NCI-H128 (cell line): ENCODE data around the gene FAAP20.

Experiments
- DNase-seq: peaks from one replicate; lab custom pipeline; 2025; ENCODE audit not compliant: unreplicated experiment; lab: John Stamatoyannopoulos, UW

FAAP20 gene, protein sequence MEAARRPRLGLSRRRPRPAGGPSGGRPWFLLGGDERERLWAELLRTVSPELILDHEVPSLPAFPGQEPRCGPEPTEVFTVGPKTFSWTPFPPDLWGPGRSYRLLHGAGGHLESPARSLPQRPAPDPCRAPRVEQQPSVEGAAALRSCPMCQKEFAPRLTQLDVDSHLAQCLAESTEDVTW

DNA sequence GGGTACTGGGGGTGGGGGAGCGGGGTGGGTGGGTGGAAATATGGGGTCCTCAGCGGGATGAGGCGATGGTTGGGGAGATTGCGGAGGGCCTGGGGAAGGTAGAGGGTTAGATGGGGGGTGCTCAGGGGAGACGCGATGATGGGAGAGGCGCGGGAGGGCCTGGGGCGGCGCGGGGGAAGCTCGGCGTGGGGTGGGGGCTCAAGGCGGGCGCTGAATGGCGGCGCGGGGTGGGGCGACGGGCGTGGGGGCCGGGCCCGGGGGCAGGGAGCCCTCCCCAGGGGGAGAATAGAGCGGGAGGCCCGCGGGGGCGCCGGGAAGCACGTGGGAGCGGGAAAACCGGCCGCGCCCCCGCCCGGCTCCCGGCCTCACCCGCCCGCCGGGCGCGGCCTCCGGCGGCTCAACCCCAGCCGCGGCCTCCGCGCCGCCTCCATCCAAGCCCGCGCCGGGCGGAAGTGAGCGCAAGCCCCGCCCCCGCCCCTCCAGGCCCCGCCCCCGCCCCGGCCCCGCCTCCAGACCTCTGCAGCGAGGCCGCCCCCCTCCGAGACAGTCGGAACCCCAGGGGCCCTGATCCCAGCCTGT lies at the start of gene FAAP20:
Gene FAAP20, minus strand, starts transcription at position 454 of the 579 bp plus-strand sequence. Its CDS starts 23 bp downstream, at position 431.
- DNase-seq, result no peak

DNA sequence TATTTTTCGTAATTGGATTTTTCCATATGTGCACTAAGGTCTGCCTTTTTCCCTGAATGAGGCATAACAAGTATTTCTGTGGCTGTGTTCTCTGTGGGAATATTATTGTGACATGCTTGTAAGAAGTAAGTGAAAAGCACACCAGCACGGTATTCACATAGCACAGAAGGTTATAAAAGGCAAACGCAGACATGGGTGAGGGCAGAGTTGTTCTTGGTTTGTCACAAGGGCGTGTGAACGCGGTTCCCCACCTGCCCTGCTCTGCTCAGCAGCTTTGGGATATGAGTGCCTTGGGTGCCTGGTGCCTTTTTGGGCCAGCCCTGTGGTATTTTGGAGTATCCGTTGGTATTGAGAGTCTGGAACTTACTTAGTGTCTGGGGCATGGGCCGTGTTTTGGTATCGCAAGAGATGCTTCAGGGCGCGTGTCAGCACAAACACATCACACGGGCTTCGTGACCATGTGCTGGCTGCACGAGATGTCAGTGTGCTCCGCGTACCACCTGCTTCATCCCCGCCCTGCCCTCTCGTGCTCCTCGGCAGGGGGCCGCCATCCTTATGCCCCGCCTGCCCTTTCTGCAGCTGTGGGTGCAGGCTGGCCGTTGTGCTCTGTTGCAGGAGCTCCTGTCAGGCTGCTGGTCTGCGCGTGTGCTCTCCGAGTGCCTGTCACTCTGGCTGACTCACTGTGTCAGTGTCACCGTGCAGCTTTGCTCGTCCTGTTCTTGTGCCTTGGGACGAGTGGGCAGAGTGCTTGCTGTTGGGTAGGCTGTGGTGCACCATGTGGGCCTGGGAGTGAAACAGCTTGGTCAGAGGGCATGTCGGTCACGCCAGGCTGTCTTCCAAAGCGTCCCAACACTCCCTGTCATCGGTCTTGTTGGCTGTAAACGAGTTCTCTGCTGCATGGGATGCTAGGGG lies 48.5 kb upstream of the FAAP20 start:
- no peak for DNase-seq

DNA sequence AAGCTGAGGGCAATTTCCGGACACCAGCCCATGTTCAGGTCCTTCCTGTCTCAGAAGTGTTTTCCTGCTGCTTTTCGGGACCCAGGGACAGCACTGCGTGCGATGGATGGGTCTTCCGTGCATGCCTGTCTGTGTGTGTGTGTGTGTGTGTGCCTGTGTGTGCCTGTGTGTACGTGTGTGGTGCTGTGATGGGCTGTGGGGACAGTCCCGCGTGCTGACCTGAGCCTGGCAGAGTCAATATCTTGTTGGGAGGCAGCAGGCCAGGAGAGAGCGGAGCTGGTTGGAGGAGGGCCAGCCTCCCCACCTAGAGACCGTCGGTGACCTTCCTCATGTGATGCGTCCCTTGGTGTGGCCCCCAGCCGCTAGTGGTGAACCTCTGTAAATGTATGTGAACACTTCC lies 47.2 kb upstream of the FAAP20 start:
- no peak for DNase-seq

DNA sequence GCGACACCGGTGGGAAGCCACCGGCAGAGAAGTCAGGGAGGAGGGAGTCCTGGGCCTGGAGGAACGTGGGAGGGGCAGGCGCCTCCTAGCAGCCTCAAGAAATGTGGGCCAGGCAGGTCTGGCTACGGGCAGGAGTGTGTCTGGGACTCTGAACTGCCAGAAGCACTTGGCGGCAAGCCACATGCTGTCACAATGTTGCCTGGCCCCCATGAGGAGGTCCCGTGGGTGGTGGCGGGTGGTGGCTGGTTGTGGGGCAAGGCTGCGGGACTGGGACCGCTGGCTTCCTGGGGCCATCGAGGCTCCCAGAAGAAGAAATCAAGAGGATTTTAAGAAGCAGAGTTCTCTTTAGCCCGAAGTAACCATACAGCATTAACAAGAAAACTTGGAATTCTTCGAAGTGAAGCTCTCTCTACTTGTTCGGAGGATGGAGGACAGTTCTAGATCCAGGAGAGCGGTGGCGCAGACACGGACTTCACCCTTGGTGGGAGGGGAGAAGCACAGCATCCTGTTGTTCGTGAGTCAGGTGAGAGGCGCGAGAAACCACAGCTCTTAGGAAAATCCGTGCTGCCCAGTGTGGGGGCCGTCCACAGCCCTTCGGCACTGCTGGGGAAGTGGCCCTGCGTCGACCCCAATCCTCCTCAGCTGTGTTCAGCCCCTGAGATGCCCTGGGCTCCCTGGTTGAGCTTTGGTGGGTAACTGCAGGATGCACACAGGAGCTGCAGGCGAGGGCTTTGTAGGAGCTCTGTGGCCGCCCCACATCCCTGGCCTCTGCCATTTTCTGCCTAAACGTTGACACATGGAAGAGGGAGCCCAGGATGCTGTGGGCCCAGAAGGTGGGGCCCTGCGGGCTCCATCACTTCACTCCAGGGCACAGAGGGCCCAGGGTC lies 45.9 kb upstream of the FAAP20 start:
- DNase-seq, result no peak

DNA sequence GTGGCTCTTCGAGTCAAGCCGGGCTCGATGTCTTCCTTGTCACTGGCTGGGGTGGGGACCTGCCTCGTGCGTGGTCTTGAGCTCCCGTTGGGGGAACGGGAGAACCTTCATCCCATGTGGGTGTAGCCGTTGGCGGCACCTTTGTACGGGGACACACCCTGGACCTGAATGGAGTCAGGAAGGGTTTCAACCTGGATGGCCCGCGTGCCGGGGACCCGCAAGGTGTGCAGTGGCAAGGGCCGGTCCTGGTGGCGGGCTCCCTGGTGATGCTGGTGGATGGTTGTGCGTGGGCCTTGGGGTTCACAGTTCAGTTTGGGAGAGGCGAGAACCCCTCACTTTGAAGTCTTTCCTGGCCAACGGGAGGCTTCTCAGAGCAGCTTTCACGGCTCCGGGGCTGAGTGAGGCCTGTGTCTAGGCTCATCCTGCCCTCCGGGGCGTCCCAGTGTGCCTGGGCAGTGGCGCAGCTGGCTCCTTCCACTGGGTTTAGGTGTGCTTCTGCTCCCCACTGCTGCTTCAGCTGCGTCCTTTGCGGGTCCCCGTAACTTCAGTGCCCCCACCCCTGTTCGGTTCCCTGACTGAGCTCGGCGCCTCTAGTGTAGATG lies 44.9 kb upstream of the FAAP20 start:
- no peak for DNase-seq

DNA sequence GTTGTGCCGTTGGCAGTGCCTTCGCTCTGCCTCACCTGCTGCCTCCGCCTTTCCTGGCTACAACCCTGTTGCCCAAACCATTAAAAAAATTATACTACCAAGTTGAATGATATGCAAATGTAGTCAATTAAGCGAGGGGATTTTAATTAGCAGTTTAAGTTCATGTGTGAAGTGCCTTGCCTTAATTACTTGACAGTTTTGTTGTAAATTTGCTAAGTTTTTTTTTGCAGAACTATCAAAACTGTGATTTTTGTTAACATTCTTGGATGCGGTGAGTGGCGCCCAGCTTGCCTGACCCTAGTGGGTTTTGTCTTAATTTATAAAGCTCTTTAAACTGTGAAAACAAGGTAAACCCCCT lies 44.4 kb upstream of the FAAP20 start:
- DNase-seq, result no peak

DNA sequence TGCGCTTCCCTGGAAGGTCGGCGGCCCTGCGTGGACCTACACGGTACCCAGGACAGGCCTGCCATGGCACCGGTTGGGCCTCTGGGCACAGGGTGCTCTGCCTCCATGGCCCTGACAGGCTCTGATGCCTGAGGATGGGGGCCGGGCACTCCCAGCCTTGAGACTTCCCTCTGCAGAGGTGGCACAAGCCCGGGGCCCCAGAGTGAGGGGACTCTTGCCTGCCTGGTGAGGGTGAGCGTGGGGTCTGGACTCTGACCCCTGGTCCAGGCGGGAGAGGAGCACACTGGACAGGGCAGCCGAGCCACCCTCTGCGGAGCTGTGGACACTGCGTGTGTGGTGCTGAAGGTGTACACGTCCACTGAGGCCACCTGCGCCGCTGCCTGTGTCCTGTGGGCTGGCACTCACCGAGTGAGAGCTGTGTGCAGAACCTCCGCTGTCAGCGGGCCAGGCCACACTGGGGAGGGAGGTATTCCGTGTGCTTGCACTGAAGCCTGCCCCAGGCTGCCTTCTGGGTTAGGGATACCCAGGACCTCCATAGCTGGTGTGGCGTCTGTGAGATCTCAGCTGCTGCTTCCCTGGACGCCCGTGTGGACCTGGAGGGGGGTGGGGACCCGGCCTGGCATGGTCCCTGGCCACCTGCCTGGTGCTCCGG lies 43.9 kb upstream of the FAAP20 start:
- DNase-seq, result no peak

DNA sequence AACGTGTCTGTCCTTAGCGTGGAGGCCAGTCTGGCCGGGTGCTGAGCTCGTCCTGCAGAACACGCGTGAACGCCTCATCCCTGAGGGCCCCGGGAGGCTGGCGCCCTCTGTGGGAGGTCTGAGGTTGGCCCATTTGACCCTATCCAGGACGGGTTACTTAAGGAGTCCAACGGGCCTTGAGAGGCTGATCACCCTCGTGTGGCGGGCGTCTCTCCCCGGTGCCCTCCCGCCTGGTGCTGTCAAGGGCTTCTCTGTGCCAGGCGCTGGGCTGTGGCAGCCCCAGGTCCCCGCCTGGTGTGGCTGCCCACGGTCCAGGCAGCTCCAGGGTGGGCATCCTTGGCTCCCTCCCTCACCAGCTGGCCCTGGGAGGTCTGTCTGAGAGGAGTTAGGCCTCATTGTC lies 43.2 kb upstream of the FAAP20 start:
- no peak for DNase-seq

DNA sequence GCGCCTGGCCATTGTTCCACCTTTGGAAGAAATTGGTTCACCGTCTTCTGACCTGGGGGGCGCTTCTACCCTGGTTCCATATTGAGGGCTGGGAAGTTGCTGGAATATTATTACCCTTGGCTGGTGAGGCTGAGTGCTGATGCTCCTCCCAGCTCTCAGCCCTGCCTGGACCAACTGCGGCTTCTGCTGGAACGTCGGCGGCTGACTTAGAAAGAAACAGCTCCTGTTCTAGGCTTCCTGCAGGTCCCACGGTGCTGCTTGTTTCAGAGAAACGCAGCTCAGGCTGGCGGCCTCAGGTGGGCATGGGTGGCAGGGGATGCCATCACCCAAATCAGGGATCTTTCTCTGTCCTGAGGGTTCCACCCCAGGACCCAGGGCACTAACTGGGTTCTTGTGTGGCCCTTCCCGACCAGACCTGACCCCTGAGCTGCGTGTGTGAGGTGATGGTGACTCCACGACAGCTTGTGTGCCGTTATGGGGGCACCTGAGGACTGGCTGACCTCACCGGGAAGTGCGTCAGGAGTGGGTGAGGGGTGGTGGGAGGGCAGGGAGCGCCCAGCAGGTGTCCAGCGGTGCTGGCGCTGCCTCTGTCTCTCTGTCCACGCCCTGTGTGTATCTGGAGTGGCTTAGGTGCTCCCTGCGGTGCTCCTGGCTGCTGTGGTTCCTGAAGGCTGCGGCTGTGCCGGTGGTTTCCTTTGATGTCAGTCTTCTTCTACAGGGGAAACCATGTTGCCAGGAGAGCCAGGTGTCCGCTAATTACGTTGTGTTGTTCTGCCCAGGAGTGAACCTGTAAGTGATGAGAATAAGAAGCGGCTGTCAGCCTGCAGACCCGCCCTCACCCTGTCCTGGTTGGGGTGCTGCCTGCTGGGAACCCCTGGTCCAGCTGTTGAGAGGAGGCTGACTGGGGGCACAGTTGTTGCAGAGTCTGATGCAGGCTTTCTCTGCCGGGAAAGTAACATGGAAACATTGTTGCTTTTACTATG lies 42.4 kb upstream of the FAAP20 start:
- no peak for DNase-seq

DNA sequence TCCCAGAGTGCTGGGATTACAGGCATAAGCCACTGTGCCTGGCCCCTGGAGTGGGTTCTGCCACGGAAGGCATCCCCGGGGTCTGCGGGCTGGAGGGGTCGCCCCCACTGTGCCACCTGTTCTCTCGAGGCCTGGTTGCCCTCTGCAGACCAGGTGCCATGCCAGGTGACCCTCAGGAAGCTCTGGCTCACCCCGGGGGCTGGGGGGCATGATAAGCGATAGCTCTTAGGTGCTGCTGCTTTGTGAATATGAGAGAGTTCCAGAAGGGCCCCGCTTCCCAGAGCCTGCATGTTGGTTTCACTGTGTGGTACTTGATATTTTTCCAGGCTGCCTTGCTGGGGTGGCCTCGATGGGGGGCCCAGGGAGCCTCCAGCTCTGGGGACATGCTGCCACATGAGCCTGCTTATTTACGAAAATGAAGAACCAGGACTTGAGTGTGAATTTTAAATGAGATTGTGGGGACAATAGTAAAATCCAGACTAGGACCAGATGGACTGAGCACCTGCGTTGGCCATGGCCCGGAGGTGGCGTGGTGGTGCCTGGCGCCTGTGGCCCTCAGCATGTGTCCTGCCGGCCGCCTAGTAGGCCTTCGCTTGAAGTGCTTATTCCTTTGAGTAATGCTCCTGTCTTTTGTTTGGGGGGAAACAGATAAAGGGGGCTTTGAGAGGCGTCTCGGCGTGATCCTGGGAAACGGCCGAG lies 40.9 kb upstream of the FAAP20 start:
- no peak for DNase-seq

DNA sequence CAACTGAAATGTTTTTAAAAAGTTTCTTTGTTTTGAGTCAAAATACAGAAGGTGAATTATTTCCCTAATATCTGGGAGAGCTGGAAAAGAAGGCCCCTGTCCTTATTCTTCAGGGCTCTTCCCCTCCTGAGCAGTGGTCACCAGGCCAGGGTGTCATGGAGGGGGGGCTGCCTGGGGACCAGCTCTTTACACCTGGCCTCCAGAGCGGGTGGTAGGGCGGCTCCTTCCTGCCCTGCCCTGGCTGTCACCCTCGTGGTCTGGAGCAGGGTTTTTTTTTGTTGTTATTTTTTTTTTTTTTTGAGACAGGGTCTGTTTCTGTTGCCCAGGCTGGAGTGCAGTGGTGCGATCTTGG lies 40.2 kb upstream of the FAAP20 start:
- DNase-seq, result no peak

DNA sequence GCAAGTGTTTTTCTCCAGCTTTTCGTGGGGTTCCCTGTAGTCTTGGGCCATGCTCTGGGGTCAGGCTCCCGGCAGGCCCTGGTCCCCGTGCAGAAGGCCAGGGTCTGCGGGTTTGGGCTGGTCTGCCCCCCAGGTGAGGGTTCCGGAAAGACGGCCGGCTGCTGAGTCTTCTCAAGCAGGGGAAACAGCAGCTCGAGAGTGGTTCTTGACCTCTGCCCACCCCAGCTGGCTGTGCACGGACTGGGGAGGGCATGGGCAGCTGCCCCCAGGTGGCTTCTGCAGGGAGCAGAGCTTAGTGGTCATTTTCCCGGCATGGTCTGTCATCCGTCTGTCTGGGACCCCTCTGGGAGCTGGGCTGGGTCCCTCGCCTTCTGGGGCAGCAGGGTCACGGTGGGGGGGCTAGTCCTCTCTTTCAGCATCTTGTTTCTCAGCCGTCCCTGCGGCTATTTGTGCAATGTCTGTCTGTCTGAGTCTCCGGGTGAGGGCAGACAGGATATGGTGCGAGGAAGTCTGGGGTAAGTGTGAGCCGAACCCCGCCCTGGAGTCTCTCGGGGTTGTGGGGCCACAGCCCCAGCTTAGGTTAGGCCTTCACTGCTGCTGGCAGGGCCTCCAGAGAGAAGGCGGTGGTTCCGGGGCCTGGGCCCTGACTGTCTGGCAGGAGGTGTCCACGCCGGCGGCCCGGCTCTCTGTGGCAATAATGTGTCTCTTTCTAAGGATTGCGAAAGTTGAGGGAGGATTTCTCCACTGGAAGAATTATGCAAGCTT lies 39.6 kb upstream of the FAAP20 start:
- DNase-seq, result no peak

DNA sequence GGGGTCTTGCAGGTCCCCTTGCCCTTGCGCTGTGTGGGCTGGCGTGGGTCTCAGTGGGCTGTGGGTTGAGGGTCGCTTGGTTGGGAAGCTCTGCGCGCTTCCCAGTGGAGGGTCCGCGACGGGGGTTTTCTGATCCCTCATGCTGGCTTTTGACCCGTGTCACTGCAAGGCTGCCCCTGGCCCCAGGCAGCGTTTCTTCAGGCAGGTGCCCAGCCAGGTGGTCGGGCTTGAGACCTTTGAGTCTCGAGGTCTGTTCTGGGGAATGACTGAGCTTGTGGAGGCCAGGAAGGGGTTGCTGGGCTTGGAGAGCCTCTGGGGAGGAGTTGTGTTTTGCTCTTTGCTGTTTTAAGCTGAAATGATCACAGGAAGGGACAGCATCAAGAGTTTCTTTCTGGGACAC lies 38.9 kb upstream of the FAAP20 start:
- DNase-seq, result no peak

DNA sequence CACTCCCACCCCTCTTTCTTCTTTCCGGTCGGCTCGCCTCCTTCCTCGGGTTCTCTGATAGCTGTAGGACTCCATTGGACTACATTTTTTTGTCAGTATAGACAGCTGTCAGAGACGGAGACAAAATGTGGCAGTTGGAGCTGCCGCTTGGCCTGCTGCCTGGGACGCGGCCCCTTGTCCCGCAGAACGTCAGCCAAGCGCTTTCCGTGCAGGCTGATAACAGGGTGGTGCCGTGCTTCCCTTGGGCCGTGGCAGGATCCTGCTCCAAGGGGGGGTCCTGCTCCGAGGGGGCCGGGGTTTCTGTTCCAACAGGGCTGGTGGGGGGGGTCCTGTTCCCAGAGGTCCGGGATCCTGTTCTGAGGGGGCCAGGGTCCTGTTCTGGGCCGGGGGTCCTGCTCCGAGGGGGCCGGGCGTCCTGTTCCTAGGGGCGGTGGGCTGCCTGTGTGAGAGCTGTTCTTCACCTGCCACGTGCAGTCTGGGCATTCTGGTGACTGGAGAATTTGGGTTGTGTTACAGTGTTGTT lies 38.4 kb upstream of the FAAP20 start:
- no peak for DNase-seq

DNA sequence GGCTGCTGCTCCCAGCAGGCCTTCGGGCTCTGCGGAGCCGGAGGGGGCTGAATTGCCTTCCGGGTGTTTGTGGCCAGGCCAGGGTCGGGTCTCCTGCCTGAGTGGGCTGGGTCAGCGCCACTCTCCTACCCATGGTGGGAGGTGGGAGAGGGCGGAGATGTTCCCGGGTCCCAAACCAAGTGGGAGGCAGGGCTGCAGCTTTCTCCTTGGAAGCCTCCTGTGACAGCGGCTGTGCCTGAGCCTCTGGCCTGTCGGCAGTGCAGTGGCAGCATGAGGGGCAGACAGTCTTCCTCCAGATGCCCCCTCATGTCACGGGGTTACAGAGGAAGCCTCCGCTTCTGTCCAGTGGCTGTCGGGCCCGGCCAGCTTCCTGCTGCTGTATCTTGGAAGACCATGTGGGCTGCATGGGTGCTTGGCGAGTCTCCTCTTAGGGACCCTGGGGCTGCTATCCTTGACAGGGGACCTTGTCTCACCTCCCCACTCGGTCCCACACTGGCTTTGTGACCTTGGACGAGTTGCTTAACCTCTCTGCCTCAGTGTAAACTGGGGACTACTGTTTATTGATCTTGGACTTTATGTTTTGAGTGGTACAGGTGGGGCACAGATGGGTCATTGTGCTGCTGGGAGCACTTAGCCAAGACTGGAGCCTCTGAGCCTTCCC lies 37.8 kb upstream of the FAAP20 start:
- no peak for DNase-seq

DNA sequence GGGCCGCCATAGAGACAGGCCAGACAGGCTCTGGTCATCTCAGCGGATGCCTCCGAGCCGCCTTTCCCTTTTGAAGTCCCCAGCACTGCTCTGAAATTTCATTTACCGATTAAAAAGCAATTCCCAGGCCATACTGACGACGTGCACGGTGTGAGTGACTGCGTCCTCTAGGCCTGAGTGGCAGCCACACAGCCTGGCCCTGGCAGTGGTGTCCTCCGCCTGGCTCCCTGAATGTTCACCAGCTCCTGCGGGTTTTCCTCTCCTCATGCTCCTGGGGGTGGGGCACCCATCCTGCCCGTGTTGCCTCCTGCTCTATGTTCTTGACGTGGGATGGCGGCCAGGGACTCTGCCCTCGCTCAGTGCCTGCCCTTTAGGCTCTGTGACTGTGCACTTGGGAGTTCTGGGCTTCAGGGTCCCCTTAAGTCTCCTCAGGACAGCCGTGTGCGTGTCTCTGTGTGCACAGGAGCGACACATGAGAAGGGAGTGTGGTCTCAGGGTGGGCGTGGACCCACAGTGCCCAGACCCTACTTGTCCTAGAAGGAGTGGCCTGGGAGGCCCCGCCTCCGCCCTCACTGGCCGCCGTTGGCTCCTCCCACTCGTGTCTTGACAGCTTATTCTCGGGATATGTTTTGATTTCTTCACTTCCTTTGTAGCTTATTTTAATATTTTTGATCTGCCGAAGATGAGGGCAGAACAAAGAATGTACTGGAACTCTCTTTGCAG lies 37.1 kb upstream of the FAAP20 start:
- DNase-seq, result no peak
